WI38 (cell line): ENCODE data around the gene IL36B.

Source experiments
- H3K4me3 ChIP-seq: 2 replicates; pipeline ENCODE4 v1.5.1; 2011; ENCODE audit warnings: low read depth, mild to moderate bottlenecking, control low read depth, low read length
- TF ChIP-seq, protein P1 (sequence below): IDR thresholded peaks from 2 replicates; pipeline ENCODE4 v1.5.1; 2012; ENCODE audit warnings: low read depth, mild to moderate bottlenecking, control low read depth, low read length

IL36B gene

DNA sequence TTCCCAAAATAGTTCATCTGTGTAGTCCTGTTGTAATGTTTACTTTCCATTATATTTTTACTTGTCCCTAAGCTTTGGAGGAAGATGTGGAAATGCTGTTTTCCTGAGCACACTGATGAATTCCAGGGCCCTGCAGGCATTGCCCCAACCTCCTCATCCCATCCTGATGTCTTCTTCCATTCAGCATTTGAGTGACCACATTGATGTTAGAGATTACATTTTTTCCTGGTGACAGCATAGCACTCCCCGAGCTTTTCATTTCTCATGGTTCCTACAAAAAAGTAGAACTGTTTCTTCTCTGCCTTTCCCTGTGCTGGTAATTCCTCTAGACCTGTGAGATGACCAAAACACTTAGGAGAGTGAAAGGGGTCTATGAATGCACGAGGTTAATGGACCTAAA, 42.6 kb downstream of the IL36B start:
- TF ChIP-seq, protein P1, sequence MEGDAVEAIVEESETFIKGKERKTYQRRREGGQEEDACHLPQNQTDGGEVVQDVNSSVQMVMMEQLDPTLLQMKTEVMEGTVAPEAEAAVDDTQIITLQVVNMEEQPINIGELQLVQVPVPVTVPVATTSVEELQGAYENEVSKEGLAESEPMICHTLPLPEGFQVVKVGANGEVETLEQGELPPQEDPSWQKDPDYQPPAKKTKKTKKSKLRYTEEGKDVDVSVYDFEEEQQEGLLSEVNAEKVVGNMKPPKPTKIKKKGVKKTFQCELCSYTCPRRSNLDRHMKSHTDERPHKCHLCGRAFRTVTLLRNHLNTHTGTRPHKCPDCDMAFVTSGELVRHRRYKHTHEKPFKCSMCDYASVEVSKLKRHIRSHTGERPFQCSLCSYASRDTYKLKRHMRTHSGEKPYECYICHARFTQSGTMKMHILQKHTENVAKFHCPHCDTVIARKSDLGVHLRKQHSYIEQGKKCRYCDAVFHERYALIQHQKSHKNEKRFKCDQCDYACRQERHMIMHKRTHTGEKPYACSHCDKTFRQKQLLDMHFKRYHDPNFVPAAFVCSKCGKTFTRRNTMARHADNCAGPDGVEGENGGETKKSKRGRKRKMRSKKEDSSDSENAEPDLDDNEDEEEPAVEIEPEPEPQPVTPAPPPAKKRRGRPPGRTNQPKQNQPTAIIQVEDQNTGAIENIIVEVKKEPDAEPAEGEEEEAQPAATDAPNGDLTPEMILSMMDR = no peak
- no peak overlapping the region for H3K4me3 ChIP-seq

DNA sequence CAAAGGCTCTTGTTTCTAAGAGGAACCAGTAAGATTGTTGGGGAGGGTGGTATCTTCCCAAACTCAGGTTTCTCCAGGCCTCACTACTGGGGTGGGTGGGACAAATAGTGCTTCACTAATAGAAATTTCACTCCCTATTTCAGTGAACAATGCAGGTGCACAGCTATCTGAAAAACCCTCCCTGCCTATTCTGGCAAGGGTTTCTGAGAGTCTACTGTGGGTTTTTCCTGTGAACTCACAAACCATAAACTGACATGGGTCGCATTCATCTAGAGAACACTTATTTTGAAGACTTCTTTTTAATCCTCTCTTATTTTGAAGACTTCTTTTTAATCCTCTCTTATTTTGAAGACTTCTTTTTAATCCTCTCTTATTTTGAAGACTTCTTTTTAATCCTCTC, 43.0 kb downstream of the IL36B start:
- TF ChIP-seq, protein P1 = no peak
- no peak overlapping the region for H3K4me3 ChIP-seq

DNA sequence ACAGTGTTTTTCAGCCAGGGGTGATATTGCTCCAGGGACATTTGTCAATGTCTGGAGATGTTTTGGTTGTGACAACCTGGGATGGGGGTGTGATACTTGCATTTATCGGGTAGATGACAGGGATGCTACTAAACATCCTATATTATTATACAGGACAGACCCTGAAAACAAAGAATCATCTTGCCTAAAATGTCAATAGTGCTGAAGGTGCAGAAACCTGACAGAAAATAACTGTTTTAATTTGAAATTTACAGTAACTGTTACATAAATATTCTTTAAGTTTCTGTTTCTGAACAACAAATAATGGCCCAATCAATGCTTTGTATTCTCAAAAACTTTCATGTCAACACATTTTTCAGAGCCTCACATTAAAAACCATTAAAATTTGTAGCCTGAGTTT, 45.4 kb downstream of the IL36B start:
- no peak overlapping the region for H3K4me3 ChIP-seq
- TF ChIP-seq, protein P1 = no peak

DNA sequence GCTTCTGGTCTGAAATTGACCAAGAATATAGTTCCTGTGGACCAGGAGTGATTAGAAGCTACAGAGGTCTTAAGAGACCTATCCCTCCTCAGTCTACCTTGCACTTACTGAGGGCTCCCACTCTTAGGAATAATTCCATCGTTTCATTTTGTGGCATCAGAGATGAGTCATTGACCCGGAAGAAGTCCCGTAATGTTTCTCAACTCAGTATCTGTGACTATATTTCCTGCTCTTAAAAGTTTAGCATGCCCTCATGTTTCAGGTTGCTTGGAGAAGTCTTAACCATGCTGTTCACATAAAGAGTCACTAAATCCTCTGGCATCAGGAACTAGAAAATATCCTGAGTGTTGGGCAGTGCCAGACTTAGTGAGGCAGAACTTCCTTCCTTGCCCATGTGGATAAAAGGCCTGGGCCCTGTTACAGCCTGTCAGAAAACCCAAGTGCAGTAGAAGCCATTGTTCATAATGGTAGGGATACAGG, 47.6 kb downstream of the IL36B start, which contains the start of gene IL36A:
TSS of gene IL36A (plus strand) at position 430 of the 480 bp plus-strand sequence. CDS start 413 bp downstream, outside the sequence.
- H3K4me3 ChIP-seq = no peak within 1 kb of the TSS
- TF ChIP-seq, protein P1 = no peak

DNA sequence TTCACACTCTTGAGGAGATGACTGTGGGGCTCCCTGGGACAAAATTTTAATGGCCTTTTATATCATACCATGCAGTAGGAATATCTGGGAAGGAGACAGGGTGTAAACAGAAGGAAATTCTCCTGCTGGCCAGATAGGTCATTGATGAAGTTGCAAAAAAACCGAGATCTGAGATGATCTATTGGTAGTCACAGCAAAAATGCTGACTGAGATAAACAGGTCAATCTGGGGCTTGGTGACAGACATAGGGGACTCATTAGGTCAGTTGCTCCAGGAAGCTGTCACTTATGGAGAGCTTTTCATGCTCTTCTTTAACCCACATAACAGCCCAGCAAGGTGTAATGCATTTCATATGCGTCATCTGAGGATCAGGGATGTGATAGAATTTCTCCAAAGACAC, 50.0 kb downstream of the IL36B start:
- TF ChIP-seq, protein P1 = no peak
- no peak overlapping the region for H3K4me3 ChIP-seq

DNA sequence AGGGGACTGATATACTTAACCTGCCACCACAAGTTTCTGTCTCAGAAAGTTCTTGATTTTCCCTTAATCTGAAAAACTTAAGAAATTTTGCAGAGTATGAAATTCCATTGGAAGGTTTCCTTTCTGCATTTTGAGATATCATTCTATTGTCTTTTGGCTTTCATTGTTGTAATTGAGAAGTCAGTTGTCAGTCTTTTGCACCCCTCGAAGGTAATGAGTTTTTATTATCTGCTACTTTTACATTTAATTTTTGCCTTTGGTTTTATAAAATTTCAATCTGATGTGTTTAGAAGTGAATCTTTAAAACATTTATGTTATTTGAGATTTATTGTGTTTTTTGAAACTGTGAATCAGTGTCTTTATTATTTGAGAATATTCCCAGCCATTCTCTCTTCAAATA, 52.2 kb downstream of the IL36B start:
- TF ChIP-seq, protein P1 = no peak
- H3K4me3 ChIP-seq = no peak overlapping the region

DNA sequence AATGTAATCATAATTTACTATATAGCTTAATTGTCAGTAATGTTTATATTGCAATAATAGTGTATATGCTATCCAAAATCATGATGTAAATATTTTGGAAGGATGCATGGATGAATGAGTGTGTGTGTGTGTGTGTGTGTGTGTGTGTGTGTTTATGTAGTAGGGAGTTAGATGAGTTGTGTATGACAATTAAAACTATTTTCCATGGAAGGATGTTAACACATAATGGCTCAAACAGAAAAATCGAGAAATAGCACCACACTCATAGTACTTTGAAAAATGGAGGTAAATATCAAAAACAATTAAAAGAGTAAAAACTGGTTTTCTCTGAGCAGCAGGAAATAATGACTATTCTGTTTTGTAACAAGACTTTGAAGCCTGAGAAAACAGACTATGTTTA, 55.5 kb downstream of the IL36B start:
- TF ChIP-seq, protein P1 = no peak
- no peak overlapping the region for H3K4me3 ChIP-seq
